GM23338 (cell line): ENCODE measurements around the gene CD4.

ENCODE experiments used
- CREB1 ChIP-seq: fragments of 250-450 bp; sonication (Bioruptor Pico); IDR thresholded peaks from 2 replicates; pipeline ENCODE4 v1.5.0; 2020; ENCODE audit warnings: low read depth, mild to moderate bottlenecking, moderate library complexity
- EZH2 ChIP-seq: fragments of 200-600 bp; sonication (generic); IDR thresholded peaks from one replicate; pipeline ENCODE4 v1.8.0; 2017; ENCODE audit warnings: antibody characterized with exemption, mild to moderate bottlenecking, low read depth; ENCODE audit not compliant: unreplicated experiment
- POLR2AphosphoS5 ChIP-seq: IDR thresholded peaks from 2 replicates; pipeline ENCODE4 v1.6.1; 2016; ENCODE audit warnings: antibody characterized with exemption, low read depth
- TF ChIP-seq, protein P1 (sequence below), 2 experiments: fragments of 200-600 bp in 1 of 2; sonication (generic) in 1 of 2; conservative IDR thresholded peaks; 2 replicates each; pipeline versions ENCODE4 v1.5.1 to v1.6.1; 2016 to 2017; ENCODE audit warnings: antibody characterized with exemption in 2 of 2, low read depth in 2 of 2, mild to moderate bottlenecking in 2 of 2, moderate library complexity in 1 of 2
- TF ChIP-seq, protein P2 (sequence below): IDR thresholded peaks from one replicate; pipeline ENCODE4 v1.6.1; 2018; ENCODE audit warnings: antibody characterized with exemption; ENCODE audit not compliant: unreplicated experiment

DNA sequence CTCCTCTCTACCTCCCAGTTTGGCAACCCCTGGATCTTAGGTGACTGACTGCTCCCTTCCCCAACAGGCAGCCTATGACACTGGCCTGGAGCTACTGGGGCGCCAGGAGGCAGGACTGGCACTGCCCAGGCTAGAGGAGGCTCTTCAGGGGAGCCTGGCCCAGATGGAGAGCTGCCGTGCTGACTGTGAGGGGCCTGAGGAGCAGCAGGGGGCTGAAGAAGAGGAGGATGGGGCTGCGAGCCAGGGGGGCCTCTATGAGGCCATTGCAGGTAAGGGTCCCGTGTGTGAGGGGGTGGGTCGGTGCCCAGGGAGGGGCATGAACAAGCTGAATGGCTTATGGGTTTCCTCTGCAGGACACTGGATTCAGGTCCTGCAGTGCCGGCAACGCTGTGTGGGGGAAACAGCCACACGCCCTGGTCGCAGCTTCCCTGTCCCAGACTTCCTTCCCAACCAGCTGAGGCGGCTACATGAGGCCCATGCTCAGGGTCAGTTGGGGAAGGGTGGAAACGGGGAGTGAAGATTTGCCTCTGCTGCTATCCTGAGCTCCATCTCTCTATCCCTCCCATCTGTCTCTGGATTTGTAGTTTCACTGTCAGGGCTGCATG is 41.1 kb downstream of the CD4 start:
- TF ChIP-seq, protein P1, sequence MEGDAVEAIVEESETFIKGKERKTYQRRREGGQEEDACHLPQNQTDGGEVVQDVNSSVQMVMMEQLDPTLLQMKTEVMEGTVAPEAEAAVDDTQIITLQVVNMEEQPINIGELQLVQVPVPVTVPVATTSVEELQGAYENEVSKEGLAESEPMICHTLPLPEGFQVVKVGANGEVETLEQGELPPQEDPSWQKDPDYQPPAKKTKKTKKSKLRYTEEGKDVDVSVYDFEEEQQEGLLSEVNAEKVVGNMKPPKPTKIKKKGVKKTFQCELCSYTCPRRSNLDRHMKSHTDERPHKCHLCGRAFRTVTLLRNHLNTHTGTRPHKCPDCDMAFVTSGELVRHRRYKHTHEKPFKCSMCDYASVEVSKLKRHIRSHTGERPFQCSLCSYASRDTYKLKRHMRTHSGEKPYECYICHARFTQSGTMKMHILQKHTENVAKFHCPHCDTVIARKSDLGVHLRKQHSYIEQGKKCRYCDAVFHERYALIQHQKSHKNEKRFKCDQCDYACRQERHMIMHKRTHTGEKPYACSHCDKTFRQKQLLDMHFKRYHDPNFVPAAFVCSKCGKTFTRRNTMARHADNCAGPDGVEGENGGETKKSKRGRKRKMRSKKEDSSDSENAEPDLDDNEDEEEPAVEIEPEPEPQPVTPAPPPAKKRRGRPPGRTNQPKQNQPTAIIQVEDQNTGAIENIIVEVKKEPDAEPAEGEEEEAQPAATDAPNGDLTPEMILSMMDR (conservative IDR thresholded peaks at IDR 0.05; ENCODE audit: low read depth in 2 of 2) = no peak
- TF ChIP-seq POLR2AphosphoS5 (no peak), EZH2 (no peak), CREB1 (CRISPR knock-in tag) (no peak)
- TF ChIP-seq, protein P2, sequence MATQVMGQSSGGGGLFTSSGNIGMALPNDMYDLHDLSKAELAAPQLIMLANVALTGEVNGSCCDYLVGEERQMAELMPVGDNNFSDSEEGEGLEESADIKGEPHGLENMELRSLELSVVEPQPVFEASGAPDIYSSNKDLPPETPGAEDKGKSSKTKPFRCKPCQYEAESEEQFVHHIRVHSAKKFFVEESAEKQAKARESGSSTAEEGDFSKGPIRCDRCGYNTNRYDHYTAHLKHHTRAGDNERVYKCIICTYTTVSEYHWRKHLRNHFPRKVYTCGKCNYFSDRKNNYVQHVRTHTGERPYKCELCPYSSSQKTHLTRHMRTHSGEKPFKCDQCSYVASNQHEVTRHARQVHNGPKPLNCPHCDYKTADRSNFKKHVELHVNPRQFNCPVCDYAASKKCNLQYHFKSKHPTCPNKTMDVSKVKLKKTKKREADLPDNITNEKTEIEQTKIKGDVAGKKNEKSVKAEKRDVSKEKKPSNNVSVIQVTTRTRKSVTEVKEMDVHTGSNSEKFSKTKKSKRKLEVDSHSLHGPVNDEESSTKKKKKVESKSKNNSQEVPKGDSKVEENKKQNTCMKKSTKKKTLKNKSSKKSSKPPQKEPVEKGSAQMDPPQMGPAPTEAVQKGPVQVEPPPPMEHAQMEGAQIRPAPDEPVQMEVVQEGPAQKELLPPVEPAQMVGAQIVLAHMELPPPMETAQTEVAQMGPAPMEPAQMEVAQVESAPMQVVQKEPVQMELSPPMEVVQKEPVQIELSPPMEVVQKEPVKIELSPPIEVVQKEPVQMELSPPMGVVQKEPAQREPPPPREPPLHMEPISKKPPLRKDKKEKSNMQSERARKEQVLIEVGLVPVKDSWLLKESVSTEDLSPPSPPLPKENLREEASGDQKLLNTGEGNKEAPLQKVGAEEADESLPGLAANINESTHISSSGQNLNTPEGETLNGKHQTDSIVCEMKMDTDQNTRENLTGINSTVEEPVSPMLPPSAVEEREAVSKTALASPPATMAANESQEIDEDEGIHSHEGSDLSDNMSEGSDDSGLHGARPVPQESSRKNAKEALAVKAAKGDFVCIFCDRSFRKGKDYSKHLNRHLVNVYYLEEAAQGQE = no peak
